Measurements from ENCODE around the gene OTUD4.
A peak's percentile ranks its signal among the peaks of the same experiment; 100 is the strongest.
"Not testable (repeated sequence)": the region's sequence is repeated elsewhere in the genome, so short reads cannot be mapped to it uniquely, and the experiment has no call there.

Gene OTUD4

GRCh38 chr4:145180298-145181090, at the start of gene OTUD4:
Gene OTUD4 (minus strand): TSS chr4:145180589. CDS start chr4:145179973, 616 bp downstream.
- peak; percentile 92 for DNase-seq

GRCh38 chr4:145223228-145223627, 42.8 kb upstream of the OTUD4 start:
- not testable (repeated sequence) for DNase-seq

GRCh38 chr4:145221529-145221928, 41.1 kb upstream of the OTUD4 start:
- DNase-seq = not testable (repeated sequence)

- no peak for DNase-seq
Measured at GRCh38 chr4:145219090-145219489, 38.7 kb upstream of the OTUD4 start.

- no peak for DNase-seq
Measured at GRCh38 chr4:145218251-145218650, 37.9 kb upstream of the OTUD4 start.

GRCh38 chr4:145217349-145217748, 37.0 kb upstream of the OTUD4 start:
- no peak for DNase-seq

GRCh38 chr4:145216535-145216934, 36.1 kb upstream of the OTUD4 start:
- no peak for DNase-seq

- no peak for DNase-seq
Measured at GRCh38 chr4:145213245-145213644, 32.9 kb upstream of the OTUD4 start.

GRCh38 chr4:145207934-145208333, 27.5 kb upstream of the OTUD4 start:
- DNase-seq = no peak

GRCh38 chr4:145203410-145203809, 23.0 kb upstream of the OTUD4 start:
- DNase-seq = no peak

GRCh38 chr4:145200366-145200765, 20.0 kb upstream of the OTUD4 start:
- no peak for DNase-seq

GRCh38 chr4:145199051-145199716, 18.8 kb upstream of the OTUD4 start:
- DNase-seq = no peak

- DNase-seq = no peak
Measured at GRCh38 chr4:145196747-145197146, 16.4 kb upstream of the OTUD4 start.

GRCh38 chr4:145195167-145195952, 15.0 kb upstream of the OTUD4 start:
- DNase-seq = no peak

GRCh38 chr4:145189981-145190380, 9.6 kb upstream of the OTUD4 start:
- DNase-seq = no peak

- DNase-seq = no peak
Measured at GRCh38 chr4:145186729-145187128, 6.3 kb upstream of the OTUD4 start.

GRCh38 chr4:145183581-145183980, 3.2 kb upstream of the OTUD4 start:
- no peak for DNase-seq

GRCh38 chr4:145183023-145183422, 2.6 kb upstream of the OTUD4 start:
- DNase-seq = no peak

- no peak for DNase-seq
Measured at GRCh38 chr4:145182222-145182621, 1.8 kb upstream of the OTUD4 start.

GRCh38 chr4:145181091-145181501, 707 bp upstream of the OTUD4 start:
- no peak for DNase-seq

GRCh38 chr4:145179861-145180297, 510 bp downstream of the OTUD4 start:
- not testable (repeated sequence) for DNase-seq

- peak; percentile 63 for DNase-seq
Measured at GRCh38 chr4:145179281-145179860, 1.0 kb downstream of the OTUD4 start.

- DNase-seq = no peak
Measured at GRCh38 chr4:145178740-145179280, 1.6 kb downstream of the OTUD4 start.

Data from activated effector memory CD4-positive, alpha-beta T cell treated with Interleukin-2 at 50 U/mL for 16 hours (primary cell).